HG03575 (cell line): Measurements from ENCODE around the gene TXLNG.
"Not testable (repeated sequence)": the region's sequence is repeated elsewhere in the genome, so short reads cannot be mapped to it uniquely, and the experiment has no call there.

Experiments
- ATAC-seq: cut with Tn5 transposase; IDR thresholded peaks from one replicate; pipeline ENCODE4 v1.9.1; 2021; ENCODE audit not compliant: unreplicated experiment, insufficient number of reproducible peaks, low FRiP score; ENCODE audit errors: extremely low read depth

Gene TXLNG

DNA sequence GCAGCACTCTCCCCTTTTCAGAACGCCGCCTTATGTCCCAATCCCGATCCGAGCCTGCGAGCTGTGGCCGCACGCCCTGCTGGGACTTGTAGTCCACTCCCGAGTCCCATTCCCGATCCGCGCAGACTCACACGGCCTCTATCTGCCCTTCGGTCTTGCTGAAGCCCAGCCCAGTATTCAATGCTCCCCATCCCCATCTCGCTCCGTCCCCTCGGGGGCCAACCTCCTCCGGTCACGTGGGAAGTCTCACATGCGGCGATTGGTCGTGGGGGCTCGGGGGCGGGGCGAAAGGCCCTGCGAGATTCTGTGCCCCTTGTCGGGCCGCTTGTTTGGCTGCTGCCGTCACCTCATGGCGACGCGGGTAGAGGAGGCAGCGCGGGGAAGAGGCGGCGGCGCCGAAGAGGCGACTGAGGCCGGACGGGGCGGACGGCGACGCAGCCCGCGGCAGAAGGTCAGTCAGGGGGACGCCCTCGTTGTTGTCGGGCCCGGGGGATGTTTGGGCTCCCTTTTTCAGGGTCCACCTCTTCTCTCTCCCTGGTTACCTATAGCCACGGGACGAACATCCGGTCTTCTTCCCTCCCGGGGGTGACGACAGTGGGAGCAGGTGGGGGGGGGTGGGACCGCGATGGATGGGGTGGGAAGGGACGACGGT lies at the start of gene TXLNG:
TXLNG (plus strand) TSS at position 328 of the 652 bp plus-strand sequence; CDS start at position 350, 22 bp downstream.
- ATAC-seq = peak; percentile 99

- no peak for ATAC-seq
Observed at GRCh38 chrX:16737024-16737423, 49.2 kb upstream of the TXLNG start.

- no peak for ATAC-seq
Observed at GRCh38 chrX:16739574-16739973, 46.7 kb upstream of the TXLNG start.

GRCh38 chrX:16743604-16744325 lies 42.5 kb upstream of the TXLNG start:
- ATAC-seq = no peak

GRCh38 chrX:16745102-16745501 lies 41.2 kb upstream of the TXLNG start:
- ATAC-seq = no peak

DNA sequence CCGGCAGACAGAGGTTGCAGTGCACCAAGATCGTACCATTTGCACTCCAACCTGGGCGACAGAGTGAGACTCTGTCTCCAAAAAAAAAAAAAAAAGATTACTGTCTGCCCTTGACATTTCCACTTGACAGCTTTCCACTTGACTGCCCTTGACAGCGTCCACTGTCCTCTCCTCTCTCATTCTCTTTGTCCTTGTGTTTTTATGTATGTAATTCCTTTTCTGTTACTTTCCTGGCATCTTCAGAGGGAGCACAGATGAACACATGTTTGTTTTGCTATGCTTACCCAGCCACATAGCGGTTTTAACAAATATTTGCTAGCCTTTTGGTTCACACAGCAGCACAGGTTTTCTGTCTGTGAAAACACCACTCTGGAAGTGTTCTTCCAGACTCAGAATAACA lies 40.6 kb upstream of the TXLNG start:
- ATAC-seq = no peak

GRCh38 chrX:16748425-16748824 lies 37.8 kb upstream of the TXLNG start:
- ATAC-seq = no peak

GRCh38 chrX:16750136-16750535 lies 36.1 kb upstream of the TXLNG start:
- ATAC-seq = no peak

DNA sequence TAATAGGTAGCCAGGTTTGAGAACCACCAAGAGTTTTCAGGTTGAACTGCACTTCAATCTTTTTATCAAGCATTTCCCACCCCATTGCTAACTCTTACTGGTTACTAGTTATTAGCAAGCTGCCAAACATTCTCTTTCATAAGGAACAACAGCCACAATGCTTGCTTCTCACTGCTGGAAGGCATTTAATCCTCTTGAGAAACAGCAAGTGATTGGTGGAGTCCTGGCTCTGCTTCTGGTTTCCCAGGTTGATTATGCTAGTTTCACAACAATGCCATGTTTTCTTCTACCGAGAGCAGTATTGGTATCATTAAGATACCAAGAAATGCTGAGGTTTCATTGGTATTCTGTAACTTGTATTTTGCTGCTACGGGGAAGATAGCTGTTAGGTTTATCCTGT lies 32.2 kb upstream of the TXLNG start:
- ATAC-seq = no peak

- no peak for ATAC-seq
Observed at GRCh38 chrX:16756724-16757123, 29.5 kb upstream of the TXLNG start.

- not testable (repeated sequence) for ATAC-seq
Observed at GRCh38 chrX:16761500-16761899, 24.8 kb upstream of the TXLNG start.

DNA sequence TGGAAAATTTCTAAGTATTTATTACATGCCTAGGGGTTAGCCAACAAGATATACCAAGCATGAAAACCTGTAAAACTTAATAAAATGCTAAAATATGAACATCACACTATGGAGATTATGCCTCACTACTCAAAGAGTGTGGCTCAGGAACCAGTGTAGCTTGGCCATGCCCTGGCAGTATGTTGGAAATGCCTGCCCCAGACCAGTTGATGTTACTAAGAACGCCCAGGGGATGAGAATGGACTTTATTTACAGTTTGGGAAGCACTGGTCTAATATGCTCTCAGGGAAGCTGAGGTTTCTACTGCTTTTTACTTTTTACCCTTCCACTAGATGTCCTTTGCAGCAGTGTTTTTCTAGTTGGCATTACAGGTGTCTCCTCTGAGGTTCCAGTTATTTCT lies 23.7 kb upstream of the TXLNG start:
- no peak for ATAC-seq

DNA sequence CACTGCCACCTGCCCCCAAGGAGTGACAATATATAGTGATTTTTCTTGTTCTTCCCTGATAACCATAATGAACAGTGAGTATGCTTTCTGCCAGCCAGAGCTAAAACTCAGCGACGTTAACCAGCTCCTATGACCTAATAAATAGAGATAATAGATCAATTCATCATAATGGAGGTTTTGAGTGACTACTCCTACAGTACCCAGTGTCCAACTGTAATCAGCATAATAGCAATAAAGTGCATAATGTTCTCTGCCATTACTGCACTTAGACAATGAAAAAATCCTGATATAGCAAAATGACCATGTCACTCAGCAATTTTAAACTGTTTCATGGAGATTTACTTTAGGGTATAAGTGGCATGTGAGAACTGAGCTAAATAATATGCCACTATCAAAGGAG lies 20.7 kb upstream of the TXLNG start:
- no peak for ATAC-seq

GRCh38 chrX:16770970-16771482 lies 15.2 kb upstream of the TXLNG start:
- no peak for ATAC-seq

DNA sequence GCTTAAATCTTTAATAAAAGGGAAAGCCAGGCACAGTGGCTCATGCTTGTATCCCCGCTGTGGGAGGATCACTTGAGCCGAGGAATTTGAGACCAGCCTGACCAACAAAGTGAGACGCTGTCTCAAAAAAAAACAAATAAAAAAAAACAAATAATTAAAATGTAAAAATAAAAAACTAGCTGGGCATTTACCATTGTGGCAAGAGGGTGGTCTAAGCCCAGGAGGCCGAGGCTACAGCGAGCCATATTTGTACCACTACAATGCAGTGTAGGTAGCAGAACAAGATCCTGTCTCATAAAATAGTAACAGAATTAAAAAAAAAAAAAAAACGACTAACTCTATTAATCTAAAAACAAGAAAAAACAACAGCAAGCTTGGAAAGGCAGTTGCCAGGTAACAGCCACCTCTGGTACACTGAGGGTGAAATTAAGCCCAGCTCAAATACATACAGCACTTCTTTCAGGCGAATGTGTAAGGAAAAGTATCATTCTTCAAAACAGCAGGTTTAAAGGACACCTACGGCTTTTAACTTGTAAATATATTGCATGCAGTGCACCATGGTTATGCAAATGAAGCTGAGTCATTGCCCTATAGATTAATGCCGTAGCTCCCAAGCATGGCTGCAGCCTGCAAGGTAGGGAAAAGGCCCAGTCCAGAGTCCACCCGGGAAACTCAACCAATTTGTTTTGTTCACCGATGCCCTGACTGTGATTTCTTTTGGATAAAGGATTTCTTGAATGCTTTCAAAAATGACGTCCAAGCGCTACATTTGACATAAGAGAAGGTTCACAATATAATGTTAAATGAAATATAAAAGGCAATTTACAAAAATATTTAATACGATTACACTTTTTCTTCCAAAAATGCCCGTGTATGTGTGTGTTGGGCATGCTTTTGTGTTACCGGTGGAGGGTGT lies 14.5 kb upstream of the TXLNG start:
- ATAC-seq = no peak

DNA sequence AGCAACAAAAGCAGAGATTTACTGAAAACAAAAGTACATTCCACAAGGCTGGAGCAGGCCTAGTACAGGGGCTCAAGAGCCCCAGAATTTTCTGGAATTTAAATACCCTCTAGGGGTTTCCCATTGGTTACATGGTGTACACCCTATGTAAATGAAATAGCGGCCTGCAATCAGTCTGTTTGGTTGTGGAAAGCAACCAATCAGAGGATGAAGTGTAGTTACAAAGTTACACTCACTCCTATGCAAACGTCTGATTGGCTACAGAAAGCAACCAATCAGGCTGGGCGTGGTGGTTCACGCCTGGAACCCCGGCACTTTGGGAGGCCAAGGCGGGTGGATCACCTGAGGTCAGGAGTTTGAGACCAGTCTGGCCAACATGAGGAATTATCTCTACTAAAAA lies 13.8 kb upstream of the TXLNG start:
- no peak for ATAC-seq

GRCh38 chrX:16774746-16775145 lies 11.5 kb upstream of the TXLNG start:
- no peak for ATAC-seq

DNA sequence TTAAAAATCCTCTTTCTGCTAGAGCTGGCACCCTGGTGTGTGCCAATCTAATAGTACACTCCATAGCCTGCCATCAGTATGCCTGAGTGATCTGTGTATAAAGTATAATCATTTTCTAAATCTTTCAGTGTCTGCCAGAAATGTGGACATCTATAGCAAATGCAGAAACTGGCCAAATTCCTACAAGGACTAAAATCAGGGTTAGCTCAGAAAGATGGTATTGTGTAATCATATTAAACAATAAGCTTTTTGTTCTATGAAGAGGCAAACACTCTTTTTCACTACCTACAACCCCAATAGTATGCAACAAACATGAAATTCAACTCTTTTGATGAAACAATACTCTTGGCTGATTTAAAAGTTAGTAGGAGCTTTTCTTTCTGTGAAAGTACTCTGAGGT lies 7.7 kb upstream of the TXLNG start:
- no peak for ATAC-seq

- no peak for ATAC-seq
Observed at GRCh38 chrX:16778993-16779392, 7.3 kb upstream of the TXLNG start.

DNA sequence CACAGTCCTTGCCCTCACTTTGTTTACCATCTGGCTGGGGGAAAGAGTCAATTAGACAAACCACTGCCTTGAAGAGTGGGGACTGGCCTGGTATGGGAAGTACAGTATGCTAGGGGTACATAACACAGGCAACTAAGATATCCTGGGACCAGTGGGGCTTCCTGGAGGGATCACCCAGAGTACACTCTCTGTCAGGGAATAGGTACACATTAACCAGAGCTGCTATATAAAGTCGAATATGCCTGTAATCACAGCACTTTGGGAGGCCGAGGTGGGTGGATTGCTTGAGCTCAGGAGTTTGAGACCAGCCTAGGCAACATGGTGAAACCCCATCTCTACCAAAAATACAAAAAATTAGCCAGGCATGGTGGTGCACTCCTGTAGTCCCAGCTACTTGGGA lies 6.5 kb upstream of the TXLNG start:
- not testable (repeated sequence) for ATAC-seq
